Endodermal cell (in vitro differentiated cells): ENCODE results near the gene RPL36AL. TPM values are rescaled to one million over a fixed set of nuclear protein-coding genes. Genes with fewer than 3 reads are reported as not detected.
A peak's percentile ranks its signal among the peaks of the same experiment; 100 is the strongest.

Source experiments
- DNase-seq: peaks from one replicate; pipeline ENCODE4 v3.0.0-alpha.2; 2017
- H3K27ac ChIP-seq: 2 replicates; pipeline ENCODE4 v1.5.1; 2013; ENCODE audit warnings: mild to moderate bottlenecking, low read depth, low read length, moderate library complexity
- H3K27me3 ChIP-seq: 2 replicates; pipeline ENCODE4 v1.6.1; 2013; ENCODE audit warnings: mild to moderate bottlenecking, low read length, moderate library complexity; ENCODE audit not compliant: insufficient read depth, control insufficient read depth, poor library complexity, severe bottlenecking
- H3K36me3 ChIP-seq: 2 replicates; pipeline ENCODE4 v1.7.0; 2013; ENCODE audit warnings: mild to moderate bottlenecking, low read length, moderate library complexity; ENCODE audit not compliant: control insufficient read depth, insufficient read depth
- H3K4me1 ChIP-seq: one replicate; pipeline ENCODE4 v1.7.0; 2013; ENCODE audit warnings: low read length; ENCODE audit not compliant: control insufficient read depth, insufficient read depth
- H3K4me3 ChIP-seq: 2 replicates; pipeline ENCODE4 v1.5.1; 2013; ENCODE audit warnings: mild to moderate bottlenecking, low read length, moderate library complexity
- H3K9ac ChIP-seq: 2 replicates; pipeline ENCODE4 v1.6.1; 2013; ENCODE audit warnings: mild to moderate bottlenecking, low read length, moderate library complexity; ENCODE audit not compliant: poor library complexity, severe bottlenecking; ENCODE audit errors: extremely low read depth
- H3K9me3 ChIP-seq: 2 replicates; pipeline ENCODE4 v1.6.1; 2013; ENCODE audit warnings: mild to moderate bottlenecking, low read length, moderate library complexity; ENCODE audit not compliant: control insufficient read depth
- H3K27ac Mint-ChIP-seq: 2 replicates; pipeline ENCODE4 v1.8.0; 2020; ENCODE audit warnings: mixed read lengths
- H3K27me3 Mint-ChIP-seq: 2 replicates; pipeline ENCODE4 v1.8.0; 2021; ENCODE audit warnings: mild to moderate bottlenecking, mixed read lengths; ENCODE audit not compliant: insufficient read depth
- H3K36me3 Mint-ChIP-seq: 2 replicates; pipeline ENCODE4 v1.8.0; 2020; ENCODE audit warnings: low read depth, mixed read lengths
- H3K4me1 Mint-ChIP-seq: 2 replicates; pipeline ENCODE4 v1.8.0; 2020; ENCODE audit warnings: mixed read lengths
- H3K4me3 Mint-ChIP-seq: 2 replicates; pipeline ENCODE4 v1.8.0; 2020; ENCODE audit warnings: mild to moderate bottlenecking, moderate library complexity, mixed read lengths
- H3K9me3 Mint-ChIP-seq: 2 replicates; pipeline ENCODE4 v1.8.0; 2020; ENCODE audit warnings: mild to moderate bottlenecking, mixed read lengths
- CTCF ChIP-seq: fragments of 200-600 bp; sonication (generic); conservative IDR thresholded peaks from 2 replicates; pipeline ENCODE4 v1.5.0; 2021; ENCODE audit warnings: antibody characterized with exemption, mild to moderate bottlenecking
- WGBS, 2 experiments: methylation state at CpG; one replicate each; pipeline versions ENCODE4 v1.1.5 to v1.1.7; 2013; ENCODE audit warnings: missing lambda C conversion rate in 2 of 2, mixed read lengths in 1 of 2; ENCODE audit not compliant: insufficient coverage in 1 of 2, insufficient read length in 1 of 2; 5-methylcytosine and 5-hydroxymethylcytosine counted together
- total RNA-seq, 2 donors: library from RNA; stranded (reverse); fragmentation: NEBNext Ultra II Directional in 1 of 2; extraction: Animal tissue kit (Norgen Biotek cat#: 25700) in 1 of 2; gene quantifications; 2 replicates in 1 of 2; 3 replicates in 1 of 2; pipeline ENCODE4 v1.2.1, GENCODE V29; 2021

Gene RPL36AL
- total RNA-seq, 2 donors from 2014 or later, result 167 to 176 TPM

DNA sequence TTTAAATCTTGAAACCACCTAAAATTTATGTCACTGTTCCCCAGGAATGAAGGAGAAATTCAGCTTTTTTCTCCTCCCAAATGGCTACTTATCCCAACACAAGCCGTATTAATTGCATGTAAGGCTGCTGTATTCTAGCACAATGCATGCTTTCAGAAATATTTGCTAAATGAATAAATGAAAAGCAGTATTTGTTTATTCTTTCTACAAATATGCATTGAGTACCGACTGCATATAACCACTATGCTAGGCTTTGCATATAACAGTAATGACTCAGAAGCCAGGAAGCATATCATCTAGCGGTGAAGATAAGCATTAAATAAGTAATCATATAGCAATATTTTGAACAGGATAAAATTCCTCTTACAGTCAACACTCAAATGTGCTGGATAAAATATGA is 27.4 kb downstream of the RPL36AL start:
- no peaks in the 10 kb centered on the region for H3K9me3 Mint-ChIP-seq
- no peaks in the 10 kb centered on the region for H3K36me3 ChIP-seq
- no peaks in the 10 kb centered on the region for H3K9me3 ChIP-seq
- DNase-seq, result no peak
- no peak overlapping the region for H3K9ac ChIP-seq
- H3K4me3 Mint-ChIP-seq, result no peak overlapping the region
- no peaks in the 10 kb centered on the region for H3K4me1 ChIP-seq
- H3K4me3 ChIP-seq, result no peak overlapping the region
- H3K27ac ChIP-seq, result no peak overlapping the region
- H3K27me3 ChIP-seq, result no peaks in the 10 kb centered on the region
- no peak for TF ChIP-seq CTCF
- no peaks in the 10 kb centered on the region for H3K36me3 Mint-ChIP-seq
- no peak overlapping the region for H3K27ac Mint-ChIP-seq
- WGBS, 2 experiments, result 97% methylated on average over 3 of the region's 3 CpGs; no CpG with 5 or more reads in 1 of the 2 experiments
- H3K4me1 Mint-ChIP-seq, result peaks cover 5% of the 10 kb centered on the region
- peaks cover 7% of the 10 kb centered on the region for H3K27me3 Mint-ChIP-seq

GRCh38 chr14:49589387-49589786 is 31.0 kb downstream of the RPL36AL start:
- H3K9me3 ChIP-seq, result no peaks in the 10 kb centered on the region
- no peak overlapping the region for H3K9ac ChIP-seq
- Mint-ChIP-seq H3K27me3 (no peaks in the 10 kb centered on the region), H3K4me1 (peaks cover 3% of the 10 kb centered on the region), H3K27ac (no peak overlapping the region), H3K4me3 (no peak overlapping the region), H3K36me3 (peaks cover 16% of the 10 kb centered on the region), H3K9me3 (no peaks in the 10 kb centered on the region)
- H3K27ac ChIP-seq, result no peak overlapping the region
- TF ChIP-seq CTCF, result no peak
- WGBS, 2 experiments, result 80 to 94% methylated on average over 1 to 2 of the region's 3 CpGs
- no peak overlapping the region for H3K4me3 ChIP-seq
- H3K27me3 ChIP-seq, result no peaks in the 10 kb centered on the region
- no peak for DNase-seq
- peaks cover 6% of the 10 kb centered on the region for H3K36me3 ChIP-seq
- no peaks in the 10 kb centered on the region for H3K4me1 ChIP-seq

DNA sequence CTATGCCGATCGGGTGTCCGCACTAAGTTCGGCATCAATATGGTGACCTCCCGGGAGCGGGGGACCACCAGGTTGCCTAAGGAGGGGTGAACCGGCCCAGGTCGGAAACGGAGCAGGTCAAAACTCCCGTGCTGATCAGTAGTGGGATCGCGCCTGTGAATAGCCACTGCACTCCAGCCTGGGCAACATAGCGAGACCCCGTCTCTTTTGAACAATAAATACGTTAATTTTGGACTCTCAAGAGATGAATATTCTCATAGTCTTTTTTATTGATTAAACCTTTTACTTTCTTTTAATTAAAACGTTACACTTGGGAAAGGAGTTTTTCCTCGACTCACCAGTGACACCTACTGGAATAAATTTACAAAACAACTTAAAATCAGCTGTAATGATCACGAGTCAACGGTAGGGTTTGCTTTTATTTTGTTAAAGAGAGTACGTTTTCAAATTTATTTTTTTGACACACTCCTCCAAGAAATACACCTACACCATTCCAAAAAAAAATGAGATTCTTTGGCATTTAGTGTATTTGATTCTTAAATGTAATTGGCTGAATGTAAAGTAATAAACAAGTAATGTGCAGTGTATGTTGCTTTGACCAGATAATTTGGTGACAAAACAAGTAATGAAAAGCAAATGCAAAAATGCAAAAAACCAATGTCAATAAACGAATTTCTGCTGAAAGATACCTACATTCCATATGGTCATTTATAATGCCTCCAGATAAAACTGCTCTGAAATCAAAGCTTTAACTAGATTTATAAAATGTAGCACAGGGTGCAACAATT is 33.6 kb downstream of the RPL36AL start:
- H3K9ac ChIP-seq, result no peak overlapping the region
- H3K9me3 ChIP-seq, result no peaks in the 10 kb centered on the region
- peak; percentile 95 for TF ChIP-seq CTCF
- Mint-ChIP-seq H3K27me3 (no peaks in the 10 kb centered on the region), H3K4me3 (peak overlapping the region; percentile 100), H3K9me3 (no peaks in the 10 kb centered on the region), H3K36me3 (peaks cover 40% of the 10 kb centered on the region), H3K4me1 (peaks cover 22% of the 10 kb centered on the region), H3K27ac (peak overlapping the region; percentile 100)
- no peaks in the 10 kb centered on the region for H3K4me1 ChIP-seq
- no peaks in the 10 kb centered on the region for H3K27me3 ChIP-seq
- H3K36me3 ChIP-seq, result peaks cover 31% of the 10 kb centered on the region
- peak; percentile 72 for DNase-seq
- WGBS, 2 experiments, result 0 to 5% methylated on average over 1 to 7 of the region's 21 CpGs
- peak overlapping the region; percentile 91 for H3K4me3 ChIP-seq
- peak overlapping the region; percentile 39 for H3K27ac ChIP-seq
